Measurements from ENCODE around the gene UIMC1. TPM values are rescaled to one million over a fixed set of nuclear protein-coding genes. Genes with fewer than 3 reads are reported as not detected.

The UIMC1 gene
- polyA plus RNA-seq, 1 donor (not counting 4 experiments of a cell fraction or from before 2014, with no cell fraction given) = 29.0 TPM

GRCh38 chr5:176887252-176887849, 119.2 kb downstream of the UIMC1 start:
- DNase-seq (ENCODE audit: low read depth, low spot score) (no peak), FAIRE-seq (no peak)
- Histone ChIP-seq H3K79me2 (ENCODE audit: control insufficient read depth, insufficient read depth, low read length) (no peaks in the 10 kb centered on the region), H2AFZ (ENCODE audit: control insufficient read depth, low read length) (no peak overlapping the region), H3K9me3 (ENCODE audit: control insufficient read depth, low read depth, low read length) (no peaks in the 10 kb centered on the region), H3K9ac (ENCODE audit: control insufficient read depth, extremely low read depth, insufficient read depth, low read length) (no peak overlapping the region), H3K4me2 (ENCODE audit: control insufficient read depth, extremely low read depth, insufficient read depth, low read depth, low read length) (no peak overlapping the region), H3K9me1 (ENCODE audit: control insufficient read depth, extremely low read depth, insufficient read depth, low read length) (no peaks in the 10 kb centered on the region), H3K27me3 (ENCODE audit: control insufficient read depth, extremely low read depth, insufficient read depth, low read length) (peaks cover 4% of the 10 kb centered on the region), H4K20me1 (ENCODE audit: control insufficient read depth, extremely low read depth, insufficient read depth, low read length) (no peaks in the 10 kb centered on the region), H3K4me3 (ENCODE audit: control insufficient read depth in 2 of 3, extremely low read depth in 1 of 3, insufficient read depth in 2 of 3, low read depth in 1 of 3, low read length in 3 of 3) (no peak overlapping the region), H3K36me3 (ENCODE audit: control insufficient read depth in 2 of 2, extremely low read depth in 1 of 2, insufficient read depth in 2 of 2, low read length in 2 of 2) (no peaks in the 10 kb centered on the region), H3K27ac (ENCODE audit: control insufficient read depth, insufficient read depth, low read length) (no peak overlapping the region), H3K4me1 (ENCODE audit: control insufficient read depth, extremely low read depth, insufficient read depth, low read length) (no peaks in the 10 kb centered on the region)
- dilution Hi-C loops (cut with MboI; ENCODE audit: extremely low pct_ligation_motif_present, low sequenced_read_pairs) = no loop called here
- peak in 1 of 3 experiments; percentile 13 for TF ChIP-seq CTCF (optimal IDR thresholded peaks at IDR 0.05 in 1 of 3, IDR thresholded peaks at IDR 0.05 in 1 of 3, conservative IDR thresholded peaks at IDR 0.05 in 1 of 3; ENCODE audit: extremely low read depth in 1 of 3, insufficient read depth in 2 of 3, low read length in 3 of 3)
- TF ChIP-seq EZH2 (IDR thresholded peaks at IDR 0.05; ENCODE audit: low read length) = no peak

- Histone ChIP-seq H3K9ac (ENCODE audit: control insufficient read depth, extremely low read depth, insufficient read depth, low read length) (no peak overlapping the region), H2AFZ (ENCODE audit: control insufficient read depth, low read length) (no peak overlapping the region), H3K36me3 (ENCODE audit: control insufficient read depth in 2 of 2, extremely low read depth in 1 of 2, insufficient read depth in 2 of 2, low read length in 2 of 2) (no peaks in the 10 kb centered on the region), H3K4me3 (ENCODE audit: control insufficient read depth in 2 of 3, extremely low read depth in 1 of 3, insufficient read depth in 2 of 3, low read depth in 1 of 3, low read length in 3 of 3) (no peak overlapping the region), H3K79me2 (ENCODE audit: control insufficient read depth, insufficient read depth, low read length) (no peaks in the 10 kb centered on the region), H3K9me1 (ENCODE audit: control insufficient read depth, extremely low read depth, insufficient read depth, low read length) (no peaks in the 10 kb centered on the region), H3K27ac (ENCODE audit: control insufficient read depth, insufficient read depth, low read length) (no peak overlapping the region), H3K4me1 (ENCODE audit: control insufficient read depth, extremely low read depth, insufficient read depth, low read length) (no peaks in the 10 kb centered on the region), H3K4me2 (ENCODE audit: control insufficient read depth, extremely low read depth, insufficient read depth, low read depth, low read length) (no peak overlapping the region), H4K20me1 (ENCODE audit: control insufficient read depth, extremely low read depth, insufficient read depth, low read length) (no peaks in the 10 kb centered on the region), H3K9me3 (ENCODE audit: control insufficient read depth, low read depth, low read length) (no peaks in the 10 kb centered on the region), H3K27me3 (ENCODE audit: control insufficient read depth, extremely low read depth, insufficient read depth, low read length) (peaks cover 4% of the 10 kb centered on the region)
- dilution Hi-C loops (cut with MboI; ENCODE audit: extremely low pct_ligation_motif_present, low sequenced_read_pairs) = no loop called here
- no peak for DNase-seq (ENCODE audit: low read depth, low spot score)
- FAIRE-seq = no peak
- TF ChIP-seq CTCF (optimal IDR thresholded peaks at IDR 0.05 in 1 of 3, IDR thresholded peaks at IDR 0.05 in 1 of 3, conservative IDR thresholded peaks at IDR 0.05 in 1 of 3; ENCODE audit: extremely low read depth in 1 of 3, insufficient read depth in 2 of 3, low read length in 3 of 3) (no peak), EZH2 (IDR thresholded peaks at IDR 0.05; ENCODE audit: low read length) (no peak)
Observed at GRCh38 chr5:176886336-176887251, 120.0 kb downstream of the UIMC1 start.
